HCT116 (cell line): ENCODE results near the gene SH2D1A. TPM values are rescaled to one million over a fixed set of nuclear protein-coding genes. Genes with fewer than 3 reads are reported as not detected.

Experiments
- ATAC-seq: fragments of 200-7000 bp; cut with Tn5 transposase; 2 replicates; pipeline ENCODE4 v1.9.1; 2020; ENCODE audit warnings: mild to moderate bottlenecking, moderate library complexity
- BruUV-seq: library from RNA; stranded (reverse); fragments of 400-500 nt; replicated peaks from 2 replicates; lab custom pipeline; 2021; lab: Mats Ljungman, UMichigan
- CTCF ChIA-PET: fragments of 300-600 bp; sonication (Branson Sonifier 250); formaldehyde crosslinking; loops from one replicate; lab custom pipeline; 2021; ENCODE audit warnings: antibody characterized with exemption; lab: Charles Lee
- POLR2A ChIA-PET: fragments of 300-600, 350-600 bp; sonication (Branson Sonifier 250); formaldehyde crosslinking; loops from one replicate; lab custom pipeline; 2021; ENCODE audit warnings: antibody characterized with exemption; lab: Charles Lee
- RAD21 ChIA-PET, 2 experiments: fragments of 300-600 bp; sonication (Branson Sonifier 250); formaldehyde crosslinking; loops; one replicate each; lab custom pipeline; 2023; ENCODE audit warnings: low total read pairs in 2 of 2; ENCODE audit not compliant: uncharacterized antibody in 2 of 2, unreplicated experiment in 2 of 2, low non-redundant PET in 1 of 2; lab: Charles Lee
- DNase-seq: peaks from one replicate; pipeline ENCODE4 v3.0.0-alpha.2; 2010; ENCODE audit warnings: low read depth, low spot score
- H2AFZ ChIP-seq: fragments of 200-600 bp; shearing (Covaris generic), sonication (generic); 2 replicates; pipeline ENCODE4 v1.6.1; 2017; ENCODE audit warnings: low read depth, mixed run types, mixed read lengths, antibody characterized with exemption, low read length; ENCODE audit not compliant: poor library complexity, severe bottlenecking
- H3K27ac ChIP-seq: 2 replicates; pipeline ENCODE4 v1.5.1; 2012; ENCODE audit warnings: low read depth, low read length
- H3K27me3 ChIP-seq: fragments of 200-600 bp; sonication (generic); 2 replicates; pipeline ENCODE4 v1.6.1; 2016; ENCODE audit warnings: mixed run types, low read length, mixed read lengths; ENCODE audit not compliant: insufficient read depth
- H3K36me3 ChIP-seq, 2 experiments: fragments of 200-500 bp in 1 of 2; fragments of 200-600 bp in 1 of 2; sonication (Bioruptor generic) in 1 of 2; sonication (generic) in 1 of 2; 2 replicates each; pipeline versions ENCODE4 v1.5.1 to v1.6.1; 2014 to 2016; ENCODE audit warnings: low read length in 2 of 2, inconsistent platforms in 1 of 2, mixed read lengths in 1 of 2, mixed run types in 1 of 2; ENCODE audit not compliant: insufficient read depth in 2 of 2, control insufficient read depth in 1 of 2
- H3K4me1 ChIP-seq, 2 experiments: fragments of 200-600 bp in 1 of 2; sonication (generic) in 1 of 2; 2 replicates each; pipeline versions ENCODE4 v1.5.1 to v1.6.1; 2012 to 2017; ENCODE audit warnings: low read length in 2 of 2, inconsistent platforms in 1 of 2, mild to moderate bottlenecking in 1 of 2, mixed read lengths in 1 of 2, mixed run types in 1 of 2, moderate library complexity in 1 of 2; ENCODE audit not compliant: insufficient read depth in 2 of 2, control insufficient read depth in 1 of 2
- H3K4me2 ChIP-seq: fragments of 200-600 bp; sonication (generic); 2 replicates; pipeline ENCODE4 v1.6.1; 2017; ENCODE audit warnings: mixed run types, low read length, mixed read lengths
- H3K4me3 ChIP-seq, 2 experiments: fragments of 200-600 bp in 1 of 2; sonication (generic) in 1 of 2; replicated peaks in 1 of 2; 2 replicates each; pipeline ENCODE4 v1.5.1; 2011 to 2016; ENCODE audit warnings: low read length in 2 of 2, control low read depth in 1 of 2, low read depth in 1 of 2, mild to moderate bottlenecking in 1 of 2, mixed read lengths in 1 of 2, mixed run types in 1 of 2
- H3K79me2 ChIP-seq: fragments of 200-600 bp; sonication (generic); 2 replicates; pipeline ENCODE4 v1.6.1; 2017; ENCODE audit warnings: mild to moderate bottlenecking, mixed run types, low read length, moderate library complexity, mixed read lengths; ENCODE audit not compliant: insufficient read depth
- H3K9ac ChIP-seq: fragments of 200-600 bp; sonication (generic); 2 replicates; pipeline ENCODE4 v1.6.1; 2016; ENCODE audit warnings: low read length, mixed read lengths
- H3K9me2 ChIP-seq: fragments of 200-600 bp; sonication (generic), shearing (Covaris generic); 2 replicates; pipeline ENCODE4 v1.6.1; 2017; ENCODE audit warnings: mixed run types, mild to moderate bottlenecking, moderate library complexity; ENCODE audit not compliant: insufficient read depth
- H3K9me3 ChIP-seq, 2 experiments: fragments of 200-500 bp in 1 of 2; fragments of 200-600 bp in 1 of 2; sonication (Bioruptor generic) in 1 of 2; sonication (generic) in 1 of 2; 2 replicates each; pipeline ENCODE4 v1.6.1; 2014 to 2017; ENCODE audit warnings: low read length in 2 of 2, mixed read lengths in 2 of 2, inconsistent platforms in 1 of 2, low read depth in 1 of 2, mild to moderate bottlenecking in 1 of 2, mixed run types in 1 of 2, moderate library complexity in 1 of 2; ENCODE audit not compliant: control insufficient read depth in 1 of 2, insufficient read depth in 1 of 2
- H4K20me1 ChIP-seq: fragments of 200-600 bp; sonication (generic), shearing (Covaris generic); 2 replicates; pipeline ENCODE4 v1.6.1; 2017; ENCODE audit warnings: mixed run types, mild to moderate bottlenecking, moderate library complexity; ENCODE audit not compliant: insufficient read depth
- ELF1 ChIP-seq: IDR thresholded peaks from 2 replicates; pipeline ENCODE4 v1.6.1; 2012; ENCODE audit warnings: low read depth, borderline replicate concordance
- EZH2phosphoT487 ChIP-seq: fragments of 200-600 bp; IDR thresholded peaks from 2 replicates; pipeline ENCODE4 v1.6.1; 2018; ENCODE audit warnings: antibody characterized with exemption, borderline replicate concordance
- FOSL1 ChIP-seq: IDR thresholded peaks from 2 replicates; pipeline ENCODE4 v1.6.1; 2012; ENCODE audit warnings: low read depth
- POLR2A ChIP-seq: IDR thresholded peaks from 2 replicates; pipeline ENCODE4 v1.7.0; 2011; ENCODE audit warnings: borderline replicate concordance; ENCODE audit not compliant: insufficient read depth, insufficient read length; ENCODE audit errors: extremely low read depth
- POLR2AphosphoS5 ChIP-seq: IDR thresholded peaks from 2 replicates; pipeline ENCODE4 v1.6.1; 2011; ENCODE audit warnings: mild to moderate bottlenecking, low read depth, low read length, moderate library complexity
- RAD21 ChIP-seq: IDR thresholded peaks from 2 replicates; pipeline ENCODE4 v1.6.1; 2012; ENCODE audit warnings: low read depth, mild to moderate bottlenecking
- SP1 ChIP-seq: IDR thresholded peaks from 2 replicates; pipeline ENCODE4 v1.6.1; 2012; ENCODE audit warnings: low read depth
- SRF ChIP-seq: IDR thresholded peaks from 2 replicates; pipeline ENCODE4 v1.6.1; 2012; ENCODE audit warnings: low read depth
- TCF7L2 ChIP-seq: IDR thresholded peaks from 2 replicates; pipeline ENCODE4 v1.7.0; 2011; ENCODE audit warnings: borderline replicate concordance, inconsistent platforms; ENCODE audit not compliant: insufficient read depth, insufficient read length; ENCODE audit errors: extremely low read depth
- ZFX ChIP-seq: fragments of 450-650 bp; IDR thresholded peaks from 2 replicates; pipeline ENCODE4 v1.6.1; 2017
- ZNF274 ChIP-seq: fragments of 200-500 bp; sonication (Bioruptor generic); IDR thresholded peaks from 2 replicates; pipeline ENCODE4 v1.6.1; 2014; ENCODE audit warnings: mild to moderate bottlenecking, low read depth, low read length, inconsistent platforms
- intact Hi-C: fragments of 100-400 bp; cut with micrococcal nuclease; formaldehyde crosslinking; loops from 2 replicates; pipeline ENCODE4 v1.10.0; 2022
- total RNA-seq: library from RNA; stranded (reverse); gene quantifications from one replicate; pipeline ENCODE4 v1.2.1, GENCODE V29; 2021; ENCODE audit not compliant: unreplicated experiment
- TF ChIP-seq, protein P1 (sequence below), 3 experiments: fragments of 200-600 bp in 1 of 3; sonication (generic) in 1 of 3; IDR thresholded peaks in 2 of 3; conservative IDR thresholded peaks in 1 of 3; 2 replicates each; pipeline ENCODE4 v1.5.1; 2012 to 2017; ENCODE audit warnings: low read depth in 2 of 3, low read length in 2 of 3, antibody characterized with exemption in 1 of 3, borderline replicate concordance in 1 of 3, control low read depth in 1 of 3, mild to moderate bottlenecking in 1 of 3, mixed read lengths in 1 of 3, mixed run types in 1 of 3, moderate library complexity in 1 of 3; ENCODE audit not compliant: insufficient read depth in 1 of 3
- TF ChIP-seq, protein P2 (sequence below): IDR thresholded peaks from 2 replicates; pipeline ENCODE4 v1.6.1; 2012

Gene SH2D1A
- total RNA-seq, 1 experiment from 2014 or later, result 0.15 TPM

DNA sequence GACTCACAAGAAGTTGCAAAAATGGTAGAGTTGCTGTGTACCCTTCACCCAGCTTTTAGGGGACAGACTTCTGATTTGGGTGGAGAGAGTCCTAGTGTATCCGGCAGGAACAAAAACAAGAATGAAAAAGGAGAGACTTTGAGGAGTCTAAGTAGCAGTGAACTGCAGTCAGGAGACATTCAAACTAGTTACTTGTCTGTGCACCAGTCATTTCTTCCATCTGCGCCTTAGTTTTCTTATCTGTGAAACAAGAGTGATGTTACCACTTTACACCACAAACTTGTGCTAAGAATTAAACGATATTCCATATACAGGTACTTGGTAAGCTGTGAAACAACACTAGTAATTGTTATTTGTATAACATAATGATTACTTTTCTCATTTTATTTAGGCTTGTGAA, 47.3 kb downstream of the SH2D1A start (continued):
- TF ChIP-seq TCF7L2 (no peak), SRF (no peak), POLR2AphosphoS5 (no peak)
- TF ChIP-seq, protein P1, sequence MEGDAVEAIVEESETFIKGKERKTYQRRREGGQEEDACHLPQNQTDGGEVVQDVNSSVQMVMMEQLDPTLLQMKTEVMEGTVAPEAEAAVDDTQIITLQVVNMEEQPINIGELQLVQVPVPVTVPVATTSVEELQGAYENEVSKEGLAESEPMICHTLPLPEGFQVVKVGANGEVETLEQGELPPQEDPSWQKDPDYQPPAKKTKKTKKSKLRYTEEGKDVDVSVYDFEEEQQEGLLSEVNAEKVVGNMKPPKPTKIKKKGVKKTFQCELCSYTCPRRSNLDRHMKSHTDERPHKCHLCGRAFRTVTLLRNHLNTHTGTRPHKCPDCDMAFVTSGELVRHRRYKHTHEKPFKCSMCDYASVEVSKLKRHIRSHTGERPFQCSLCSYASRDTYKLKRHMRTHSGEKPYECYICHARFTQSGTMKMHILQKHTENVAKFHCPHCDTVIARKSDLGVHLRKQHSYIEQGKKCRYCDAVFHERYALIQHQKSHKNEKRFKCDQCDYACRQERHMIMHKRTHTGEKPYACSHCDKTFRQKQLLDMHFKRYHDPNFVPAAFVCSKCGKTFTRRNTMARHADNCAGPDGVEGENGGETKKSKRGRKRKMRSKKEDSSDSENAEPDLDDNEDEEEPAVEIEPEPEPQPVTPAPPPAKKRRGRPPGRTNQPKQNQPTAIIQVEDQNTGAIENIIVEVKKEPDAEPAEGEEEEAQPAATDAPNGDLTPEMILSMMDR (IDR thresholded peaks at IDR 0.05 in 2 of 3, conservative IDR thresholded peaks at IDR 0.05 in 1 of 3; ENCODE audit: borderline replicate concordance in 1 of 3, insufficient read depth in 1 of 3, low read depth in 2 of 3, low read length in 2 of 3), result no peak
- TF ChIP-seq, protein P2, sequence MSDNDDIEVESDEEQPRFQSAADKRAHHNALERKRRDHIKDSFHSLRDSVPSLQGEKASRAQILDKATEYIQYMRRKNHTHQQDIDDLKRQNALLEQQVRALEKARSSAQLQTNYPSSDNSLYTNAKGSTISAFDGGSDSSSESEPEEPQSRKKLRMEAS, result no peak

- no peak for DNase-seq
- BruUV-seq, result no TSS peak
- POLR2A ChIA-PET, result no interaction called here
- H3K27me3 ChIP-seq, result no peaks in the 10 kb centered on the region; the same call in 1 of the 2 replicates
- ATAC-seq, result no peak
- TF ChIP-seq EZH2phosphoT487, result no peak
- TF ChIP-seq POLR2A, result no peak
- no peak for TF ChIP-seq ZNF274
- TF ChIP-seq ELF1, result no peak
- TF ChIP-seq SRF, result no peak
- TF ChIP-seq SP1, result no peak
- no peak for TF ChIP-seq FOSL1
- no peak for TF ChIP-seq ZFX
- TF ChIP-seq RAD21, result no peak
- TF ChIP-seq, protein P1 (IDR thresholded peaks at IDR 0.05 in 2 of 3, conservative IDR thresholded peaks at IDR 0.05 in 1 of 3; ENCODE audit: borderline replicate concordance in 1 of 3, insufficient read depth in 1 of 3, low read depth in 2 of 3, low read length in 2 of 3), result no peak
- TF ChIP-seq TCF7L2, result no peak
- no peak overlapping the region for H3K9ac ChIP-seq
- no peak overlapping the region for H2AFZ ChIP-seq
- CTCF ChIA-PET, result no interaction called here
- no peaks in the 10 kb centered on the region for H3K36me3 ChIP-seq
- H3K27ac ChIP-seq, result no peak overlapping the region
- H3K4me1 ChIP-seq, result no peaks in the 10 kb centered on the region
- RAD21 ChIA-PET, result no interaction called here
- no peak overlapping the region for H3K4me2 ChIP-seq
- H3K9me3 ChIP-seq, result no peaks in the 10 kb centered on the region
- H3K9me2 ChIP-seq, result no peaks in the 10 kb centered on the region
- H3K4me3 ChIP-seq, result no peak overlapping the region
- intact Hi-C loops, result no loop called here
- no peaks in the 10 kb centered on the region for H4K20me1 ChIP-seq
- no peaks in the 10 kb centered on the region for H3K79me2 ChIP-seq
Measured at GRCh38 chrX:124395145-124395880, 49.0 kb downstream of the SH2D1A start.
